ENCODE measurements around the gene EPHB1.

The EPHB1 gene

DNA sequence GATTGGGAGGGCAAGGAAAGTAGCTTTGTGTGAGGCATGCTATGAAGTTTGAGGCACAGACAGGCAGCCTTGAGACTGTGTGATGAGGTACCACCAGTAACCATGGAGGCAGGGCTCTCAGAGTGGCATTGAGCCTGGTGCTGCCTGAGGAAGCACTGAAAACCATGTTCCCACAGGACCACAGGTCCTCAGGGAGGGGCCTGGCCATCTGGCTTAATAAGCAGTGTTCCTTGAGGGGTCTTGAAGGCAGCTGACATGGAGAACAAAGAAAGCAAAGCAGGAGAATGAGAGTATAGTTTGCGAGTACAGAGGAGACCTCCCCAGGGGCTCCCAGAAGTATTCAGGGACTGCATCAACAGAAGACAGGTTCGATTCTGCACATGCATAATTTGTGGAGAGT is 346.6 kb downstream of the EPHB1 start:
- no peak for TF ChIP-seq ZNF8 (CRISPR knock-in tag; IDR thresholded peaks at IDR 0.05)
- no peak for TF ChIP-seq TOX (CRISPR knock-in tag; IDR thresholded peaks at IDR 0.05; ENCODE audit: borderline replicate concordance)
- no peak for TF ChIP-seq SNAI2 (CRISPR knock-in tag; IDR thresholded peaks at IDR 0.05)
- no peak for ATAC-seq

DNA sequence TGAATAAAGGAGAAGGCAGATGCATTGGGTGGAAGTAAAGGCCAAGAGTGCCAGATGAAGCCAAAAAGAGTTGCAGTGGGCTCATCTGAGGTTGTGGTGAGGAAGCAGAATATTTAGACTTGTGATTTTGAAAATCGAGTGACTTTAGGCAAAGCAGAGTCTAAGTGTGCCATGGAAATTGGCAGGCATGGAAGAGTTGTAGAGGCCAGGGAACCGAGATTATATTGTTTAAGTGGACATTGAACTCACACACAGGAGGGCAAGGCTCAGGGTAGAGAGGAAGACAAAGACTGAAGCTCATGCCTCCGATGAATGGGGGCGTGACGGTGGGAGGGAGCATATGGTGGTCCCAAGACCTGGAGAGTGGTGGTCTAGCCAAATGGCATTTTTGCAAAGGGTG is 347.5 kb downstream of the EPHB1 start:
- TF ChIP-seq ZC3H10 (CRISPR knock-in tag; IDR thresholded peaks at IDR 0.05) = no peak
- TF ChIP-seq, protein P1, sequence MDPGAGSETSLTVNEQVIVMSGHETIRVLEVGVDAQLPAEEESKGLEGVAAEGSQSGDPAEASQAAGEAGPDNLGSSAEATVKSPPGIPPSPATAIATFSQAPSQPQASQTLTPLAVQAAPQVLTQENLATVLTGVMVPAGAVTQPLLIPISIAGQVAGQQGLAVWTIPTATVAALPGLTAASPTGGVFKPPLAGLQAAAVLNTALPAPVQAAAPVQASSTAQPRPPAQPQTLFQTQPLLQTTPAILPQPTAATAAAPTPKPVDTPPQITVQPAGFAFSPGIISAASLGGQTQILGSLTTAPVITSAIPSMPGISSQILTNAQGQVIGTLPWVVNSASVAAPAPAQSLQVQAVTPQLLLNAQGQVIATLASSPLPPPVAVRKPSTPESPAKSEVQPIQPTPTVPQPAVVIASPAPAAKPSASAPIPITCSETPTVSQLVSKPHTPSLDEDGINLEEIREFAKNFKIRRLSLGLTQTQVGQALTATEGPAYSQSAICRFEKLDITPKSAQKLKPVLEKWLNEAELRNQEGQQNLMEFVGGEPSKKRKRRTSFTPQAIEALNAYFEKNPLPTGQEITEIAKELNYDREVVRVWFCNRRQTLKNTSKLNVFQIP (CRISPR knock-in tag; IDR thresholded peaks at IDR 0.05; ENCODE audit: borderline replicate concordance, low read depth) = no peak
- no peak for TF ChIP-seq ZNF70 (CRISPR knock-in tag; IDR thresholded peaks at IDR 0.05)
- no peak for TF ChIP-seq ZNF565 (CRISPR knock-in tag; conservative IDR thresholded peaks at IDR 0.05; ENCODE audit: low read depth)
- no peak for TF ChIP-seq ESRRG (CRISPR knock-in tag; IDR thresholded peaks at IDR 0.05)
- TF ChIP-seq PPARA (CRISPR knock-in tag; IDR thresholded peaks at IDR 0.05; ENCODE audit: borderline replicate concordance) = no peak
- ATAC-seq = no peak

DNA sequence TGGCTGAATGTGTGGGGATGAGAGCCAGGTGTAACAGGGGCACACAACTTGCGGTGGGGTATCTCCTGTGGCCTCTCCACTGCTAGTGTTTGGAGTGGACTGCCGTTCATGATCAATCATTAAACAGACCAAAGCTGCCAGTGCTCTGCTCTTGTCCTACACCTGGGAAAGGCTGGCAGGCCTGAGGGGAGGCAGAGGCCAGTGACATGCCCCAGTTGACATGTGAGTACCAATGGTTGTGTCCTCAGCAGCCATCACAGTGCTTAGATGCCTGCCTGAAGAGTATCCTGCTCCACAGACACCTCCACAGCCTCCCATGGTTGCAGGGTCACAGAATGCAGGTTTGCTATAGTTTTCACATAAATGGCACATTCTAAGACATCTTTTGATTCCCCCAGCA is 348.4 kb downstream of the EPHB1 start:
- TF ChIP-seq TCF4 (CRISPR knock-in tag; IDR thresholded peaks at IDR 0.05; ENCODE audit: borderline replicate concordance) = no peak
- TF ChIP-seq, protein P2, sequence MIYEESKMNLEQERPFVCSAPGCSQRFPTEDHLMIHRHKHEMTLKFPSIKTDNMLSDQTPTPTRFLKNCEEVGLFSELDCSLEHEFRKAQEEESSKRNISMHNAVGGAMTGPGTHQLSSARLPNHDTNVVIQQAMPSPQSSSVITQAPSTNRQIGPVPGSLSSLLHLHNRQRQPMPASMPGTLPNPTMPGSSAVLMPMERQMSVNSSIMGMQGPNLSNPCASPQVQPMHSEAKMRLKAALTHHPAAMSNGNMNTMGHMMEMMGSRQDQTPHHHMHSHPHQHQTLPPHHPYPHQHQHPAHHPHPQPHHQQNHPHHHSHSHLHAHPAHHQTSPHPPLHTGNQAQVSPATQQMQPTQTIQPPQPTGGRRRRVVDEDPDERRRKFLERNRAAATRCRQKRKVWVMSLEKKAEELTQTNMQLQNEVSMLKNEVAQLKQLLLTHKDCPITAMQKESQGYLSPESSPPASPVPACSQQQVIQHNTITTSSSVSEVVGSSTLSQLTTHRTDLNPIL (CRISPR knock-in tag; IDR thresholded peaks at IDR 0.05; ENCODE audit: low read depth) = no peak
- no peak for TF ChIP-seq ZNF8 (CRISPR knock-in tag; IDR thresholded peaks at IDR 0.05)
- TF ChIP-seq, protein P1 (CRISPR knock-in tag; IDR thresholded peaks at IDR 0.05; ENCODE audit: borderline replicate concordance, low read depth) = no peak
- TF ChIP-seq ZNF565 (CRISPR knock-in tag; conservative IDR thresholded peaks at IDR 0.05; ENCODE audit: low read depth) = no peak
- no peak for TF ChIP-seq ISL1 (CRISPR knock-in tag; IDR thresholded peaks at IDR 0.05)
- TF ChIP-seq ZFP30 (CRISPR knock-in tag; IDR thresholded peaks at IDR 0.05) = no peak
- TF ChIP-seq, protein P3, sequence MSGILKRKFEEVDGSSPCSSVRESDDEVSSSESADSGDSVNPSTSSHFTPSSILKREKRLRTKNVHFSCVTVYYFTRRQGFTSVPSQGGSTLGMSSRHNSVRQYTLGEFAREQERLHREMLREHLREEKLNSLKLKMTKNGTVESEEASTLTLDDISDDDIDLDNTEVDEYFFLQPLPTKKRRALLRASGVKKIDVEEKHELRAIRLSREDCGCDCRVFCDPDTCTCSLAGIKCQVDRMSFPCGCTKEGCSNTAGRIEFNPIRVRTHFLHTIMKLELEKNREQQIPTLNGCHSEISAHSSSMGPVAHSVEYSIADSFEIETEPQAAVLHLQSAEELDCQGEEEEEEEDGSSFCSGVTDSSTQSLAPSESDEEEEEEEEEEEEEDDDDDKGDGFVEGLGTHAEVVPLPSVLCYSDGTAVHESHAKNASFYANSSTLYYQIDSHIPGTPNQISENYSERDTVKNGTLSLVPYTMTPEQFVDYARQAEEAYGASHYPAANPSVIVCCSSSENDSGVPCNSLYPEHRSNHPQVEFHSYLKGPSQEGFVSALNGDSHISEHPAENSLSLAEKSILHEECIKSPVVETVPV (CRISPR knock-in tag; IDR thresholded peaks at IDR 0.05) = no peak
- TF ChIP-seq TOX (CRISPR knock-in tag; IDR thresholded peaks at IDR 0.05; ENCODE audit: borderline replicate concordance) = no peak
- TF ChIP-seq GLIS3 (CRISPR knock-in tag; IDR thresholded peaks at IDR 0.05) = no peak
- no peak for TF ChIP-seq BACH2 (CRISPR knock-in tag; IDR thresholded peaks at IDR 0.05; ENCODE audit: borderline replicate concordance)
- TF ChIP-seq RARB (CRISPR knock-in tag; IDR thresholded peaks at IDR 0.05) = no peak
- TF ChIP-seq, protein P4, sequence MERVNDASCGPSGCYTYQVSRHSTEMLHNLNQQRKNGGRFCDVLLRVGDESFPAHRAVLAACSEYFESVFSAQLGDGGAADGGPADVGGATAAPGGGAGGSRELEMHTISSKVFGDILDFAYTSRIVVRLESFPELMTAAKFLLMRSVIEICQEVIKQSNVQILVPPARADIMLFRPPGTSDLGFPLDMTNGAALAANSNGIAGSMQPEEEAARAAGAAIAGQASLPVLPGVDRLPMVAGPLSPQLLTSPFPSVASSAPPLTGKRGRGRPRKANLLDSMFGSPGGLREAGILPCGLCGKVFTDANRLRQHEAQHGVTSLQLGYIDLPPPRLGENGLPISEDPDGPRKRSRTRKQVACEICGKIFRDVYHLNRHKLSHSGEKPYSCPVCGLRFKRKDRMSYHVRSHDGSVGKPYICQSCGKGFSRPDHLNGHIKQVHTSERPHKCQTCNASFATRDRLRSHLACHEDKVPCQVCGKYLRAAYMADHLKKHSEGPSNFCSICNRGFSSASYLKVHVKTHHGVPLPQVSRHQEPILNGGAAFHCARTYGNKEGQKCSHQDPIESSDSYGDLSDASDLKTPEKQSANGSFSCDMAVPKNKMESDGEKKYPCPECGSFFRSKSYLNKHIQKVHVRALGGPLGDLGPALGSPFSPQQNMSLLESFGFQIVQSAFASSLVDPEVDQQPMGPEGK (CRISPR knock-in tag; IDR thresholded peaks at IDR 0.05; ENCODE audit: borderline replicate concordance) = no peak
- no peak for TF ChIP-seq ZNF70 (CRISPR knock-in tag; IDR thresholded peaks at IDR 0.05)
- TF ChIP-seq ARNTL (CRISPR knock-in tag; IDR thresholded peaks at IDR 0.05; ENCODE audit: borderline replicate concordance, low read depth) = no peak
- no peak for TF ChIP-seq SNAI2 (CRISPR knock-in tag; IDR thresholded peaks at IDR 0.05)
- no peak for ATAC-seq

DNA sequence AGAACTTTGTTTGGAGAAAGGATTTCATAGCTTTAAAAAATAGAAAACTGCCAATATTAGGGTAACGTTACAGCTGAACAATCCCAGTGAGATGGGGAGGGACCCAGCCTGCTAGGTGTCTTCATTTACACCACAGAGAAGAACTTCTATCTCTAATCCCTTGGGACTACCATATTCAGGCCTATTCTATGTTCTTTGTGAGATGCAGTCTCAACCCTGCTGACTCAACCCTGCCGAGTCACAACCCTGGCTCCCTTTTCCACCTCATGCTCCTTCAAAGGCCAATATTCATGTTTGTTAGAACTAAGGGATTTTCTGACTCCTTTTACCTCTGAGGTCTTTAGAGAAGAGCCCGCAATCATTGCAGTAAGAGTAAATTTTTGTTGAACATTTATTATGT is 350.5 kb downstream of the EPHB1 start:
- no peak for ATAC-seq
- no peak for TF ChIP-seq RARB (CRISPR knock-in tag; IDR thresholded peaks at IDR 0.05)
- no peak for TF ChIP-seq ZNF565 (CRISPR knock-in tag; conservative IDR thresholded peaks at IDR 0.05; ENCODE audit: low read depth)
- TF ChIP-seq ISL1 (CRISPR knock-in tag; IDR thresholded peaks at IDR 0.05) = no peak
- TF ChIP-seq, protein P1 (CRISPR knock-in tag; IDR thresholded peaks at IDR 0.05; ENCODE audit: borderline replicate concordance, low read depth) = no peak
- no peak for TF ChIP-seq CSDC2 (CRISPR knock-in tag; IDR thresholded peaks at IDR 0.05)
- TF ChIP-seq, protein P2 (CRISPR knock-in tag; IDR thresholded peaks at IDR 0.05; ENCODE audit: low read depth) = no peak
- TF ChIP-seq, protein P5, sequence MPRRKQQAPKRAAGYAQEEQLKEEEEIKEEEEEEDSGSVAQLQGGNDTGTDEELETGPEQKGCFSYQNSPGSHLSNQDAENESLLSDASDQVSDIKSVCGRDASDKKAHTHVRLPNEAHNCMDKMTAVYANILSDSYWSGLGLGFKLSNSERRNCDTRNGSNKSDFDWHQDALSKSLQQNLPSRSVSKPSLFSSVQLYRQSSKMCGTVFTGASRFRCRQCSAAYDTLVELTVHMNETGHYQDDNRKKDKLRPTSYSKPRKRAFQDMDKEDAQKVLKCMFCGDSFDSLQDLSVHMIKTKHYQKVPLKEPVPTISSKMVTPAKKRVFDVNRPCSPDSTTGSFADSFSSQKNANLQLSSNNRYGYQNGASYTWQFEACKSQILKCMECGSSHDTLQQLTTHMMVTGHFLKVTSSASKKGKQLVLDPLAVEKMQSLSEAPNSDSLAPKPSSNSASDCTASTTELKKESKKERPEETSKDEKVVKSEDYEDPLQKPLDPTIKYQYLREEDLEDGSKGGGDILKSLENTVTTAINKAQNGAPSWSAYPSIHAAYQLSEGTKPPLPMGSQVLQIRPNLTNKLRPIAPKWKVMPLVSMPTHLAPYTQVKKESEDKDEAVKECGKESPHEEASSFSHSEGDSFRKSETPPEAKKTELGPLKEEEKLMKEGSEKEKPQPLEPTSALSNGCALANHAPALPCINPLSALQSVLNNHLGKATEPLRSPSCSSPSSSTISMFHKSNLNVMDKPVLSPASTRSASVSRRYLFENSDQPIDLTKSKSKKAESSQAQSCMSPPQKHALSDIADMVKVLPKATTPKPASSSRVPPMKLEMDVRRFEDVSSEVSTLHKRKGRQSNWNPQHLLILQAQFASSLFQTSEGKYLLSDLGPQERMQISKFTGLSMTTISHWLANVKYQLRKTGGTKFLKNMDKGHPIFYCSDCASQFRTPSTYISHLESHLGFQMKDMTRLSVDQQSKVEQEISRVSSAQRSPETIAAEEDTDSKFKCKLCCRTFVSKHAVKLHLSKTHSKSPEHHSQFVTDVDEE (CRISPR knock-in tag; IDR thresholded peaks at IDR 0.05) = no peak
- TF ChIP-seq BACH2 (CRISPR knock-in tag; IDR thresholded peaks at IDR 0.05; ENCODE audit: borderline replicate concordance) = no peak

All from SK-N-SH treated with all-trans-retinoic acid at 6 μM for 48 hours (cell line).